Panc1 (cell line): ENCODE results near the gene FN3K. TPM values are rescaled to one million over a fixed set of nuclear protein-coding genes. Genes with fewer than 3 reads are reported as not detected.
A peak's percentile ranks its signal among the peaks of the same experiment; 100 is the strongest.

ENCODE experiments used
- ATAC-seq: fragments of 200-7000 bp; cut with Tn5 transposase; 2 replicates; pipeline ENCODE4 v1.9.1; 2020; ENCODE audit warnings: mild to moderate bottlenecking, moderate library complexity
- BruUV-seq: library from RNA; stranded (reverse); fragments of 400-500 nt; replicated peaks from 2 replicates; lab custom pipeline; 2021; lab: Mats Ljungman, UMichigan
- CTCF ChIA-PET: fragments of 300-600 bp; sonication (Branson Sonifier 250); formaldehyde crosslinking; loops from one replicate; lab custom pipeline; 2022; ENCODE audit warnings: antibody characterized with exemption; lab: Charles Lee
- POLR2A ChIA-PET: fragments of 300-600 bp; sonication (Branson Sonifier 250); formaldehyde crosslinking; loops from one replicate; lab custom pipeline; 2022; ENCODE audit warnings: antibody characterized with exemption; lab: Charles Lee
- DNase-seq: peaks from one replicate; pipeline ENCODE4 v3.0.0-alpha.2; 2010; ENCODE audit warnings: low read depth, low spot score
- H3K27ac ChIP-seq: 2 replicates; pipeline ENCODE4 v1.5.1; 2011; ENCODE audit warnings: mild to moderate bottlenecking, low read length, inconsistent platforms
- H3K27me3 ChIP-seq: fragments of 200-500 bp; sonication (Bioruptor generic); 2 replicates; pipeline ENCODE4 v1.6.0; 2014; ENCODE audit warnings: low read length, inconsistent platforms; ENCODE audit not compliant: control insufficient read depth, insufficient read depth
- H3K36me3 ChIP-seq: fragments of 200-500 bp; sonication (Bioruptor generic); 2 replicates; pipeline ENCODE4 v1.5.1; 2014; ENCODE audit warnings: inconsistent platforms, mild to moderate bottlenecking, low read length, moderate library complexity; ENCODE audit not compliant: control insufficient read depth, insufficient read depth
- H3K4me1 ChIP-seq: 2 replicates; pipeline ENCODE4 v1.5.1; 2011; ENCODE audit warnings: inconsistent platforms, mild to moderate bottlenecking, low read length, moderate library complexity; ENCODE audit not compliant: control insufficient read depth, insufficient read depth
- H3K4me3 ChIP-seq, 2 experiments: 2 replicates each; pipeline ENCODE4 v1.5.1; 2011 to 2012; ENCODE audit warnings: low read depth in 2 of 2, low read length in 2 of 2, mild to moderate bottlenecking in 2 of 2, inconsistent platforms in 1 of 2, moderate library complexity in 1 of 2
- H3K9me3 ChIP-seq: fragments of 200-500 bp; sonication (Bioruptor generic); 2 replicates; pipeline ENCODE4 v1.5.1; 2014; ENCODE audit warnings: low read depth, mild to moderate bottlenecking, inconsistent platforms, low read length, moderate library complexity; ENCODE audit not compliant: control insufficient read depth, insufficient read depth
- POLR2AphosphoS5 ChIP-seq: IDR thresholded peaks from 2 replicates; pipeline ENCODE4 v1.6.1; 2012; ENCODE audit warnings: mild to moderate bottlenecking, low read depth, low read length, moderate library complexity
- SIN3A ChIP-seq: IDR thresholded peaks from 2 replicates; pipeline ENCODE4 v1.6.1; 2012; ENCODE audit warnings: low read depth, mild to moderate bottlenecking, low read length, moderate library complexity, borderline replicate concordance; ENCODE audit not compliant: insufficient read depth
- TCF7L2 ChIP-seq: IDR thresholded peaks from 2 replicates; pipeline ENCODE4 v1.6.1; 2011; ENCODE audit warnings: mild to moderate bottlenecking, low read depth, low read length, inconsistent platforms
- in situ Hi-C: cut with HindIII; loops from 2 replicates; pipeline ENCODE4 v1.10.0; 2016; ENCODE audit warnings: low sequenced_read_pairs, low pct_unique_long_range_greater_than_20kb
- intact Hi-C: fragments of 100-400 bp; cut with micrococcal nuclease; formaldehyde crosslinking; loops from one replicate; pipeline ENCODE4 v1.10.0; 2022; ENCODE audit not compliant: unreplicated experiment
- total RNA-seq: library from RNA; stranded (reverse); gene quantifications from one replicate; pipeline ENCODE4 v1.2.1, GENCODE V29; 2021; ENCODE audit not compliant: unreplicated experiment
- TF ChIP-seq, protein P1 (sequence below), 2 experiments: IDR thresholded peaks; 2 replicates each; pipeline ENCODE4 v1.6.1; 2011 to 2012; ENCODE audit warnings: low read depth in 2 of 2, control low read depth in 1 of 2, low read length in 1 of 2, mild to moderate bottlenecking in 1 of 2, moderate library complexity in 1 of 2; ENCODE audit not compliant: insufficient read depth in 1 of 2
- TF ChIP-seq, protein P2 (sequence below): fragments of 450-650 bp; IDR thresholded peaks from 2 replicates; pipeline ENCODE4 v1.5.1; 2017; ENCODE audit warnings: mild to moderate bottlenecking

Gene FN3K
- total RNA-seq, 1 experiment from 2014 or later, result 34.8 TPM

DNA sequence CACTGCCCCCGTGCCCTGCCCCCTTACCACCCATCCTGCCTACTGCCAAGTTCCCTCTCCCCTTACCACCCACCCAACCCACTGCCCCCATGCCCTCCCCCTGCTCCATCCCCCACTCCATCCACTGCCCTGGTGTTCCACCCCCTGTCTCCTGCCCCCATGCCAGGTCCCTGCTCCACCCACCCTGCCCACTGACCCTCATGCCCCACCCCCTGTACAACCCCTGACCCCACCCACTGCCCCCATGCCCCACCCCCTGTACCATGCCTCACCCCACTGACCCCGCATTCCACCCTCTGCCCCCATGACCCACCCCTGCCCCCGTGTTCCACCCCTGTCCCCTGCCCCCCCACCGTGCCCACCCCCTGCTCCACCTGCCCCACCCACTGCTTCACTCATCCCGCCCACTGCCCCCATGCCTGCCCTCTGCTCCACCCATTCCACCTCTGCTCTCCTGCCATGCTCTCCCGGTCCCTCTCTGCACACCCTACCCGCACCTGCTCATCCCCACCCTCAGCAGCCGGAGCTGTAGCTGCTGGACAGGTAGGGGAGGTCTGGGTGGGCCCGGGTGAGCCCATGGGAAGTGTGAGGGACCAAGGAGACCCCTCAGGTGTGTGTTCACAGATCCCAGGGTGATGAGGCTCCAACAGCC, 26.3 kb upstream of the FN3K start:
- no TSS peak for BruUV-seq
- Histone ChIP-seq H3K9me3 (no peaks in the 10 kb centered on the region), H3K4me3 (no peak overlapping the region), H3K27ac (no peak overlapping the region), H3K4me1 (peaks cover 7% of the 10 kb centered on the region), H3K27me3 (no peaks in the 10 kb centered on the region), H3K36me3 (no peaks in the 10 kb centered on the region)
- TF ChIP-seq, protein P1, sequence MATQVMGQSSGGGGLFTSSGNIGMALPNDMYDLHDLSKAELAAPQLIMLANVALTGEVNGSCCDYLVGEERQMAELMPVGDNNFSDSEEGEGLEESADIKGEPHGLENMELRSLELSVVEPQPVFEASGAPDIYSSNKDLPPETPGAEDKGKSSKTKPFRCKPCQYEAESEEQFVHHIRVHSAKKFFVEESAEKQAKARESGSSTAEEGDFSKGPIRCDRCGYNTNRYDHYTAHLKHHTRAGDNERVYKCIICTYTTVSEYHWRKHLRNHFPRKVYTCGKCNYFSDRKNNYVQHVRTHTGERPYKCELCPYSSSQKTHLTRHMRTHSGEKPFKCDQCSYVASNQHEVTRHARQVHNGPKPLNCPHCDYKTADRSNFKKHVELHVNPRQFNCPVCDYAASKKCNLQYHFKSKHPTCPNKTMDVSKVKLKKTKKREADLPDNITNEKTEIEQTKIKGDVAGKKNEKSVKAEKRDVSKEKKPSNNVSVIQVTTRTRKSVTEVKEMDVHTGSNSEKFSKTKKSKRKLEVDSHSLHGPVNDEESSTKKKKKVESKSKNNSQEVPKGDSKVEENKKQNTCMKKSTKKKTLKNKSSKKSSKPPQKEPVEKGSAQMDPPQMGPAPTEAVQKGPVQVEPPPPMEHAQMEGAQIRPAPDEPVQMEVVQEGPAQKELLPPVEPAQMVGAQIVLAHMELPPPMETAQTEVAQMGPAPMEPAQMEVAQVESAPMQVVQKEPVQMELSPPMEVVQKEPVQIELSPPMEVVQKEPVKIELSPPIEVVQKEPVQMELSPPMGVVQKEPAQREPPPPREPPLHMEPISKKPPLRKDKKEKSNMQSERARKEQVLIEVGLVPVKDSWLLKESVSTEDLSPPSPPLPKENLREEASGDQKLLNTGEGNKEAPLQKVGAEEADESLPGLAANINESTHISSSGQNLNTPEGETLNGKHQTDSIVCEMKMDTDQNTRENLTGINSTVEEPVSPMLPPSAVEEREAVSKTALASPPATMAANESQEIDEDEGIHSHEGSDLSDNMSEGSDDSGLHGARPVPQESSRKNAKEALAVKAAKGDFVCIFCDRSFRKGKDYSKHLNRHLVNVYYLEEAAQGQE (IDR thresholded peaks at IDR 0.05; ENCODE audit: insufficient read depth in 1 of 2, low read depth in 2 of 2, low read length in 1 of 2), result no peak
- TF ChIP-seq TCF7L2 (no peak), POLR2AphosphoS5 (no peak), SIN3A (no peak)
- TF ChIP-seq, protein P2, sequence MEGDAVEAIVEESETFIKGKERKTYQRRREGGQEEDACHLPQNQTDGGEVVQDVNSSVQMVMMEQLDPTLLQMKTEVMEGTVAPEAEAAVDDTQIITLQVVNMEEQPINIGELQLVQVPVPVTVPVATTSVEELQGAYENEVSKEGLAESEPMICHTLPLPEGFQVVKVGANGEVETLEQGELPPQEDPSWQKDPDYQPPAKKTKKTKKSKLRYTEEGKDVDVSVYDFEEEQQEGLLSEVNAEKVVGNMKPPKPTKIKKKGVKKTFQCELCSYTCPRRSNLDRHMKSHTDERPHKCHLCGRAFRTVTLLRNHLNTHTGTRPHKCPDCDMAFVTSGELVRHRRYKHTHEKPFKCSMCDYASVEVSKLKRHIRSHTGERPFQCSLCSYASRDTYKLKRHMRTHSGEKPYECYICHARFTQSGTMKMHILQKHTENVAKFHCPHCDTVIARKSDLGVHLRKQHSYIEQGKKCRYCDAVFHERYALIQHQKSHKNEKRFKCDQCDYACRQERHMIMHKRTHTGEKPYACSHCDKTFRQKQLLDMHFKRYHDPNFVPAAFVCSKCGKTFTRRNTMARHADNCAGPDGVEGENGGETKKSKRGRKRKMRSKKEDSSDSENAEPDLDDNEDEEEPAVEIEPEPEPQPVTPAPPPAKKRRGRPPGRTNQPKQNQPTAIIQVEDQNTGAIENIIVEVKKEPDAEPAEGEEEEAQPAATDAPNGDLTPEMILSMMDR, result no peak
- in situ Hi-C loops, result no loop called here
- DNase-seq (no peak), ATAC-seq (no peak)
- ChIA-PET CTCF (no interaction called here), POLR2A (no interaction called here)
- intact Hi-C loops, result no loop called here

DNA sequence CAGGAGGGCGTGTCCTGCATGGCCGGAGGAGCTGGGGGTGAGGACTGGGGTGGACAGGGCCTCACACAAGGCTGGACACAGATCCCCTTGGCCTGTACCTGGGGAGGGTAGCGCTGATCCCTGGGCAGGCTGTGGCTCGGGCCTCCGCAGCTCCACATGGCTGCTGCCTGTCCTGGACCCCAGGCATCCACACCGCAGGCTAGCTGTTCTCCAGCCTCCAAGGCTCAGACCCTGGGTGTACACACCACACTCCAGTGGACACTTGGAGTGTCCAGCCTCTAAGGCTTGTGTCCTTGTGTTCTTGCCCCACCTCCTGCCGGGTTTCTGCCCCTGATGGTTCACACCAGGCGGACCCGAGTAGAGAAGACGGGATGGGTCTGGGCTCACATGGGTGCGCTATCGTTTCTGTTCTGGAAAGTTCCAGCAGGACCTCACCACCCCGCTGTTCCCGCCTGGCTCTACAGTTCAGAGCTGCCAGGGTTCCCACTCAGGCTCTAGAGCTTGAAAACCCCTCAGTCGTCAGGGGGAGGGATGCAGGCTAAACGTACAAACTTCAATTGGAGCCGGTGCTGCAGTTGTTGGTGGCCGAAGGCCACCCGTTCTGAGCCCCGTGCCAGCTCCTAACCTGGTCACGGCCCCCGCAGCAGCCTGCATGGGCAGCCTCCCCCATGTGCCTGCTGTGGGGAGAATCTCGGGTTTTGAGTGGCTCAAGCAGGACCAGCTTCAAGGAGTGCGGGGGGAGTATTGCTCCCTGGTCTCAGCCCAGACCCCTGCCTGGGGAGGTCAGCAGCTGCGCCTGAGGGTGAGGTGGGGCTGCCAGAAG, 25.5 kb upstream of the FN3K start:
- no TSS peak for BruUV-seq
- Histone ChIP-seq H3K27me3 (no peaks in the 10 kb centered on the region), H3K4me3 (no peak overlapping the region), H3K9me3 (no peaks in the 10 kb centered on the region), H3K36me3 (no peaks in the 10 kb centered on the region), H3K27ac (no peak overlapping the region), H3K4me1 (peaks cover 7% of the 10 kb centered on the region)
- ATAC-seq (peak; percentile 32), DNase-seq (no peak)
- POLR2A ChIA-PET, result no interaction called here
- TF ChIP-seq POLR2AphosphoS5 (no peak), TCF7L2 (no peak), SIN3A (no peak)
- TF ChIP-seq, protein P1 (IDR thresholded peaks at IDR 0.05; ENCODE audit: insufficient read depth in 1 of 2, low read depth in 2 of 2, low read length in 1 of 2), result no peak
- TF ChIP-seq, protein P2, result no peak
- CTCF ChIA-PET, result no interaction called here
- in situ Hi-C loops (no loop called here), intact Hi-C loops (no loop called here)
